ENCODE results near the gene GTPBP8. TPM values are rescaled to one million over a fixed set of nuclear protein-coding genes. Genes with fewer than 3 reads are reported as not detected.

The GTPBP8 gene
- total and polyA plus RNA-seq, 2 of the 13 experiments (the other 11 are each of a cell fraction or from before 2014, with no cell fraction given) = 12.5 to 16.7 TPM

- TF ChIP-seq ZNF275 (CRISPR knock-in tag; IDR thresholded peaks at IDR 0.05; ENCODE audit: borderline replicate concordance) (no peak), GATAD2A (CRISPR knock-in tag; IDR thresholded peaks at IDR 0.05) (0 out of 2 replicates have a peak, but pooled peaks have one; percentile 38), SAP130 (CRISPR knock-in tag; IDR thresholded peaks at IDR 0.05; ENCODE audit: low read depth) (0 out of 2 replicates have a peak, but pooled peaks have one; percentile 23), FOXK1 (CRISPR knock-in tag; IDR thresholded peaks at IDR 0.05; ENCODE audit: borderline replicate concordance, low read depth) (0 out of 2 replicates have a peak, but pooled peaks have one; percentile 48), ZNF432 (CRISPR knock-in tag; IDR thresholded peaks at IDR 0.05; ENCODE audit: borderline replicate concordance) (no peak), XRCC5 (optimal IDR thresholded peaks at IDR 0.05; ENCODE audit: low read length) (no peak), ZNF616 (CRISPR knock-in tag; IDR thresholded peaks at IDR 0.05; ENCODE audit: low read depth) (no peak), MATR3 (CRISPR knock-in tag; IDR thresholded peaks at IDR 0.05) (no peak), FOXJ3 (CRISPR knock-in tag; IDR thresholded peaks at IDR 0.05; ENCODE audit: borderline replicate concordance) (no peak), ZNF564 (CRISPR knock-in tag; IDR thresholded peaks at IDR 0.05) (no peak), SOX6 (IDR thresholded peaks at IDR 0.05) (no peak), SOX6 (CRISPR knock-in tag; IDR thresholded peaks at IDR 0.05) (0 out of 2 replicates have a peak, but pooled peaks have one; percentile 17), POGZ (CRISPR knock-in tag; IDR thresholded peaks at IDR 0.05) (peak; percentile 36; the same call in 1 of the 2 replicates), MIXL1 (CRISPR knock-in tag; IDR thresholded peaks at IDR 0.05) (0 out of 2 replicates have a peak, but pooled peaks have one; percentile 25), NCOA2 (CRISPR knock-in tag; IDR thresholded peaks at IDR 0.05) (no peak), TMF1 (CRISPR knock-in tag; IDR thresholded peaks at IDR 0.05; ENCODE audit: low read depth) (no peak), FOXP1 (IDR thresholded peaks at IDR 0.05) (no peak), FOXP1 (CRISPR knock-in tag; IDR thresholded peaks at IDR 0.05) (peak; percentile 76), ZNF644 (CRISPR knock-in tag; IDR thresholded peaks at IDR 0.05; ENCODE audit: low read depth) (peak; percentile 80)
- TF ChIP-seq, protein P1, sequence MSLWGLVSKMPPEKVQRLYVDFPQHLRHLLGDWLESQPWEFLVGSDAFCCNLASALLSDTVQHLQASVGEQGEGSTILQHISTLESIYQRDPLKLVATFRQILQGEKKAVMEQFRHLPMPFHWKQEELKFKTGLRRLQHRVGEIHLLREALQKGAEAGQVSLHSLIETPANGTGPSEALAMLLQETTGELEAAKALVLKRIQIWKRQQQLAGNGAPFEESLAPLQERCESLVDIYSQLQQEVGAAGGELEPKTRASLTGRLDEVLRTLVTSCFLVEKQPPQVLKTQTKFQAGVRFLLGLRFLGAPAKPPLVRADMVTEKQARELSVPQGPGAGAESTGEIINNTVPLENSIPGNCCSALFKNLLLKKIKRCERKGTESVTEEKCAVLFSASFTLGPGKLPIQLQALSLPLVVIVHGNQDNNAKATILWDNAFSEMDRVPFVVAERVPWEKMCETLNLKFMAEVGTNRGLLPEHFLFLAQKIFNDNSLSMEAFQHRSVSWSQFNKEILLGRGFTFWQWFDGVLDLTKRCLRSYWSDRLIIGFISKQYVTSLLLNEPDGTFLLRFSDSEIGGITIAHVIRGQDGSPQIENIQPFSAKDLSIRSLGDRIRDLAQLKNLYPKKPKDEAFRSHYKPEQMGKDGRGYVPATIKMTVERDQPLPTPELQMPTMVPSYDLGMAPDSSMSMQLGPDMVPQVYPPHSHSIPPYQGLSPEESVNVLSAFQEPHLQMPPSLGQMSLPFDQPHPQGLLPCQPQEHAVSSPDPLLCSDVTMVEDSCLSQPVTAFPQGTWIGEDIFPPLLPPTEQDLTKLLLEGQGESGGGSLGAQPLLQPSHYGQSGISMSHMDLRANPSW (CRISPR knock-in tag; IDR thresholded peaks at IDR 0.05; ENCODE audit: borderline replicate concordance) = no peak
- TF ChIP-seq, protein P2, sequence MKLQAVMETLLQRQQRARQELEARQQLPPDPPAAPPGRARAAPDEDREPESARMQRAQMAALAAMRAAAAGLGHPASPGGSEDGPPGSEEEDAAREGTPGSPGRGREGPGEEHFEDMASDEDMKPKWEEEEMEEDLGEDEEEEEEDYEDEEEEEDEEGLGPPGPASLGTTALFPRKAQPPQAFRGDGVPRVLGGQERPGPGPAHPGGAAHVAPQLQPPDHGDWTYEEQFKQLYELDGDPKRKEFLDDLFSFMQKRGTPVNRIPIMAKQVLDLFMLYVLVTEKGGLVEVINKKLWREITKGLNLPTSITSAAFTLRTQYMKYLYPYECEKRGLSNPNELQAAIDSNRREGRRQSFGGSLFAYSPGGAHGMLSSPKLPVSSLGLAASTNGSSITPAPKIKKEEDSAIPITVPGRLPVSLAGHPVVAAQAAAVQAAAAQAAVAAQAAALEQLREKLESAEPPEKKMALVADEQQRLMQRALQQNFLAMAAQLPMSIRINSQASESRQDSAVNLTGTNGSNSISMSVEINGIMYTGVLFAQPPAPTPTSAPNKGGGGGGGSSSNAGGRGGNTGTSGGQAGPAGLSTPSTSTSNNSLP (IDR thresholded peaks at IDR 0.05; ENCODE audit: low read depth, low read length) = 0 out of 2 replicates have a peak, but pooled peaks have one; percentile 18
- TF ChIP-seq, protein P3, sequence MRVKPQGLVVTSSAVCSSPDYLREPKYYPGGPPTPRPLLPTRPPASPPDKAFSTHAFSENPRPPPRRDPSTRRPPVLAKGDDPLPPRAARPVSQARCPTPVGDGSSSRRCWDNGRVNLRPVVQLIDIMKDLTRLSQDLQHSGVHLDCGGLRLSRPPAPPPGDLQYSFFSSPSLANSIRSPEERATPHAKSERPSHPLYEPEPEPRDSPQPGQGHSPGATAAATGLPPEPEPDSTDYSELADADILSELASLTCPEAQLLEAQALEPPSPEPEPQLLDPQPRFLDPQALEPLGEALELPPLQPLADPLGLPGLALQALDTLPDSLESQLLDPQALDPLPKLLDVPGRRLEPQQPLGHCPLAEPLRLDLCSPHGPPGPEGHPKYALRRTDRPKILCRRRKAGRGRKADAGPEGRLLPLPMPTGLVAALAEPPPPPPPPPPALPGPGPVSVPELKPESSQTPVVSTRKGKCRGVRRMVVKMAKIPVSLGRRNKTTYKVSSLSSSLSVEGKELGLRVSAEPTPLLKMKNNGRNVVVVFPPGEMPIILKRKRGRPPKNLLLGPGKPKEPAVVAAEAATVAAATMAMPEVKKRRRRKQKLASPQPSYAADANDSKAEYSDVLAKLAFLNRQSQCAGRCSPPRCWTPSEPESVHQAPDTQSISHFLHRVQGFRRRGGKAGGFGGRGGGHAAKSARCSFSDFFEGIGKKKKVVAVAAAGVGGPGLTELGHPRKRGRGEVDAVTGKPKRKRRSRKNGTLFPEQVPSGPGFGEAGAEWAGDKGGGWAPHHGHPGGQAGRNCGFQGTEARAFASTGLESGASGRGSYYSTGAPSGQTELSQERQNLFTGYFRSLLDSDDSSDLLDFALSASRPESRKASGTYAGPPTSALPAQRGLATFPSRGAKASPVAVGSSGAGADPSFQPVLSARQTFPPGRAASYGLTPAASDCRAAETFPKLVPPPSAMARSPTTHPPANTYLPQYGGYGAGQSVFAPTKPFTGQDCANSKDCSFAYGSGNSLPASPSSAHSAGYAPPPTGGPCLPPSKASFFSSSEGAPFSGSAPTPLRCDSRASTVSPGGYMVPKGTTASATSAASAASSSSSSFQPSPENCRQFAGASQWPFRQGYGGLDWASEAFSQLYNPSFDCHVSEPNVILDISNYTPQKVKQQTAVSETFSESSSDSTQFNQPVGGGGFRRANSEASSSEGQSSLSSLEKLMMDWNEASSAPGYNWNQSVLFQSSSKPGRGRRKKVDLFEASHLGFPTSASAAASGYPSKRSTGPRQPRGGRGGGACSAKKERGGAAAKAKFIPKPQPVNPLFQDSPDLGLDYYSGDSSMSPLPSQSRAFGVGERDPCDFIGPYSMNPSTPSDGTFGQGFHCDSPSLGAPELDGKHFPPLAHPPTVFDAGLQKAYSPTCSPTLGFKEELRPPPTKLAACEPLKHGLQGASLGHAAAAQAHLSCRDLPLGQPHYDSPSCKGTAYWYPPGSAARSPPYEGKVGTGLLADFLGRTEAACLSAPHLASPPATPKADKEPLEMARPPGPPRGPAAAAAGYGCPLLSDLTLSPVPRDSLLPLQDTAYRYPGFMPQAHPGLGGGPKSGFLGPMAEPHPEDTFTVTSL (CRISPR knock-in tag; IDR thresholded peaks at IDR 0.05; ENCODE audit: borderline replicate concordance) = peak; percentile 81; the same call in 1 of the 2 replicates
Measured at GRCh38 chr3:112980080-112980479, 10.7 kb upstream of the GTPBP8 start (continued).
